Peyer's patch (tissue), 4 donors: ENCODE data around the gene NPHS1.

ENCODE experiments used
- POLR2A ChIP-seq, 2 donors: fragments of 450-650 bp; IDR thresholded peaks; one replicate each; pipeline ENCODE4 v1.5.1; 2017; ENCODE audit warnings: antibody characterized with exemption in 2 of 2, mild to moderate bottlenecking in 2 of 2, moderate library complexity in 2 of 2
- TF ChIP-seq, protein P1 (sequence below), 6 experiments: fragments of 450-650 bp in 4 of 6; fragments of 200-600 bp in 2 of 6; sonication (generic) in 1 of 6; IDR thresholded peaks; one replicate each; pipeline ENCODE4 v1.5.1; 2017 to 2019; ENCODE audit warnings: antibody characterized with exemption in 6 of 6, mild to moderate bottlenecking in 3 of 6, moderate library complexity in 1 of 6

DNA sequence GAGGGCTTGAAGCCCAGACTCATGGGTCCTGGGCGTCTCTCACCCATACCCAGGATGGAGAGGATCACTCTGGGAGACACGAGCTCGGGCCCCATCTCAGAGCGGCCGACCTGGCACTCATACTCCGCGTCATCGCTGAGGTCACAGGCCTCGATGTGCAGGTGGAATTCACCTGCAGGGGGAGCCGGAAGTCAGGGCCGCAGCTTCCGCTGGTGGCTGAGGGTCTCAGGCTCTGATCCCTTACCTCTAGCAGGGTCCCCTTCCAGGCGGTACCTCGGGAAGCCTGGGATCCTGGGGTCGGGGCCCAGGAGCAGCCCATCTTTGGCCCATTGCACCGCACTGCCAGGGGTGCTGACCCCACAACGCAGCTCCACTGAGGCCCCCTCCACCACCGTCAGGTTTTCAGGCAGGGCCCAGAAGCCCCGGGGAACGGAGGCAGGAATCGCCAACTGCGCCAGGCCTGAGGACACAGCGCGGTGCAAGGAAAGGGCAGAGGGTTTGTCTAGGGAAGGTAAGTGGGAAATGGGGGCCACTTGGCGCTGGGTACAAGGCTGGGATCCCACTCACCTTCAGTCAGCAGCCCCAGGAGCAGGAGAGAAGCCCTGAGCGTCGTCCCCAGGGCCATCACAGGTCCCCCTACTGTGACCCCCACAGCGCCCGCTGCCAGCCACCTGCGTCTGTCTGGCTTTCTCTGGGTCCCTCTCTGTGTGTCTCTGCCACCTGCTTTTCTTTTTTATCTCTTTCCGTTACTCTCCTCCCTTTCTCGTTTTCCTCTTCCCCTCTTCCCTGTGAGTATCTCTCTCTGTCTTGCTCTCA lies 883 bp downstream of the NPHS1 start:
- no peak for TF ChIP-seq POLR2A (IDR thresholded peaks at IDR 0.05)
- TF ChIP-seq, protein P1, sequence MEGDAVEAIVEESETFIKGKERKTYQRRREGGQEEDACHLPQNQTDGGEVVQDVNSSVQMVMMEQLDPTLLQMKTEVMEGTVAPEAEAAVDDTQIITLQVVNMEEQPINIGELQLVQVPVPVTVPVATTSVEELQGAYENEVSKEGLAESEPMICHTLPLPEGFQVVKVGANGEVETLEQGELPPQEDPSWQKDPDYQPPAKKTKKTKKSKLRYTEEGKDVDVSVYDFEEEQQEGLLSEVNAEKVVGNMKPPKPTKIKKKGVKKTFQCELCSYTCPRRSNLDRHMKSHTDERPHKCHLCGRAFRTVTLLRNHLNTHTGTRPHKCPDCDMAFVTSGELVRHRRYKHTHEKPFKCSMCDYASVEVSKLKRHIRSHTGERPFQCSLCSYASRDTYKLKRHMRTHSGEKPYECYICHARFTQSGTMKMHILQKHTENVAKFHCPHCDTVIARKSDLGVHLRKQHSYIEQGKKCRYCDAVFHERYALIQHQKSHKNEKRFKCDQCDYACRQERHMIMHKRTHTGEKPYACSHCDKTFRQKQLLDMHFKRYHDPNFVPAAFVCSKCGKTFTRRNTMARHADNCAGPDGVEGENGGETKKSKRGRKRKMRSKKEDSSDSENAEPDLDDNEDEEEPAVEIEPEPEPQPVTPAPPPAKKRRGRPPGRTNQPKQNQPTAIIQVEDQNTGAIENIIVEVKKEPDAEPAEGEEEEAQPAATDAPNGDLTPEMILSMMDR (IDR thresholded peaks at IDR 0.05) = no peak
